Amniotic stem cell (primary cell): Measurements from ENCODE around the gene RARS2.
"Not testable (repeated sequence)": the region's sequence is repeated elsewhere in the genome, so short reads cannot be mapped to it uniquely, and the experiment has no call there.

ENCODE experiments used
- DNase-seq: peaks from one replicate; lab custom pipeline; 2025; lab: John Stamatoyannopoulos, UW

Gene RARS2, protein sequence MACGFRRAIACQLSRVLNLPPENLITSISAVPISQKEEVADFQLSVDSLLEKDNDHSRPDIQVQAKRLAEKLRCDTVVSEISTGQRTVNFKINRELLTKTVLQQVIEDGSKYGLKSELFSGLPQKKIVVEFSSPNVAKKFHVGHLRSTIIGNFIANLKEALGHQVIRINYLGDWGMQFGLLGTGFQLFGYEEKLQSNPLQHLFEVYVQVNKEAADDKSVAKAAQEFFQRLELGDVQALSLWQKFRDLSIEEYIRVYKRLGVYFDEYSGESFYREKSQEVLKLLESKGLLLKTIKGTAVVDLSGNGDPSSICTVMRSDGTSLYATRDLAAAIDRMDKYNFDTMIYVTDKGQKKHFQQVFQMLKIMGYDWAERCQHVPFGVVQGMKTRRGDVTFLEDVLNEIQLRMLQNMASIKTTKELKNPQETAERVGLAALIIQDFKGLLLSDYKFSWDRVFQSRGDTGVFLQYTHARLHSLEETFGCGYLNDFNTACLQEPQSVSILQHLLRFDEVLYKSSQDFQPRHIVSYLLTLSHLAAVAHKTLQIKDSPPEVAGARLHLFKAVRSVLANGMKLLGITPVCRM

DNA sequence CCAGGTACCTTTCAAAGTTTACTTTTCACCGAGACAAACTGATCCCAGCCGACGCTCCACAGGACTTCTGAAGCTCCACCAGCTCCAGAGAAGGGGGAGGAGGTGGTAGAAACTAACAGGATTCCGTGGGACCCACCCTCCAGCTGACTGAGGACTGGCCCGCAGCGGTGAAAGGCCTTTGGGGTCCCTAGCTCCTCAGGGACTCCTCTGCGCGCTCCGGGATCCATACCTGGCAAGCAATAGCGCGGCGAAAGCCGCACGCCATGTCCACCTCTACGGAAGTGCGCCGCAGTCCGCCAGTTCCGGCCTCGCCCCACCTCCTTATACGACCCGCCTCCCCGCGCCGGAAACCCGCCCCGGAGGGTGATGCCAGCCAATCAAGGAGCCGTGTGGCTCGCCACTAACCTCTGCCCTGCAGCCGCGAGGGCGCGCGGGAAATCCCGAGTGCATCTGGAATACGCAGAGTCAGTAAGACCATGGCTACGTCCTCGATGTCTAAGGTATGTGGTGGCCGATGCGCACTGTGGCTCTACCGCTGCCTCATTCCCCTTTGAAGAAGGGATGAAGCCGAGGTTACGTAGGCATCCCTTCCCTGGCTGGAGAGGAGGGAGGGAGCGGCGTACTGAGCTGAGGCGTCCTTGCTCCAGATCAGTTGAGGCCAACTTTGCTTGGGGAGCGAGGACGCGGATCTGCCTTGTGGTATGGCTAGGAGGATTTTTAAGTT is at the start of gene RARS2, which contains the start of gene ORC3:
RARS2 (minus strand) TSS at position 295 of the 724 bp plus-strand sequence; CDS start at position 265, 30 bp downstream.
ORC3 (plus strand) TSS at position 443 of the 724 bp plus-strand sequence; CDS start at position 477, 34 bp downstream.
- peak; percentile 96 for DNase-seq

DNA sequence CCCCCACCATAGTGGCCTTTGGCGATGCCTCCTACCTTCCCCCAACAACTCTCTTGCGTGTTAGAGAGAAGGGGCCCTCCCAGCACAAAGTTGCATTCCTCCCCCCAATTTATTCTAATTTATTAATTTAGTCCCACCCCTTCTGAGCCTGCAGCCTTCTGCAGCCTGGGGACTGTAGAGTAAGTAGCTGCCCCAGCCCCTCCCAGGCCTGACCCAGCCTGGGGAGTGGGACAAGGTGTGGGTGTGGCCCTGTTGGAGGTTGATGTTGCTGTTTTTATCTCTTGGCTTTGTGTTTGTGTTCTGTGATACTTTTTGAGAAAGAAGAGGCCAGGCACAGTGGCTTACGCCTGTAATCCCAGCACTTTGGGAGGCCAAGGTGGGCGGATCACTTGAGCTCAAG is 49.6 kb upstream of the RARS2 start:
- DNase-seq = no peak

DNA sequence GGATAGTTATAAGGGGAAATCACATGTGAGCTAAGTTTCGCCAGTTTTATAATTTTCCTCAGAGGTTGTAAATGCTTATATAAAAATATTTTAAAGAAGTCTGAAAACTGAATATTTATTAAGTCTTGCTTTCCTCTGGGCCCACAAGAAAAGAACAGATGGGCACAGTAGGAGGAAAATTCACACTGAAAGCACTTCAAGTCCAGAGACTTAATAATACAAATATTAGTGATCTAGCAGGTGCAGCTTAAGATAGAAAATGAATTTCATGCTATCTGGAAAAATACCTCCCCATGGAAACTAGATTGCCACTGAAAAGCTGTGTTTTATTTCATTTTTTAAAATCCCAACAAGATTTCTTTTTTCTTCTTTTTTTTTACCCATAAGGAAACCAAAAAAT is 47.3 kb upstream of the RARS2 start:
- no peak for DNase-seq

DNA sequence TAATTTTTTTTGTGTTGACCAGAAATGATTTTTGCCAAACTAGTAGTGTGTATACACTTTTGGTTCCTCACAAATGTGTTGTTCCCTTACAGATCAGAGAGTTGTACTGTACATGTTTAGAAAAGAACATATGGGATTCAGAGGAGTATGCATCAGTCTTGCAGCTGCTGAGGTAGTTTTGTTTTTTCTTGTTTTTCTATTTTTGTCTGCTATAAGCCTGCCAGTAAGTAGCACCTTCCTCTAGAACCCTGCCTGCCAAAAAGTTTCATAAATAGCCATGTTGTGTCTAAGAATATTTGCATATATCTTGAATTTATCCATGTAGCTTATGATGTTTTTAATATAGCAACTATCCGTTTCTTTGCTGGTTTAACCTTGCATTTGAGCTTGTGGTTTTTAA is 46.5 kb upstream of the RARS2 start:
- no peak for DNase-seq

DNA sequence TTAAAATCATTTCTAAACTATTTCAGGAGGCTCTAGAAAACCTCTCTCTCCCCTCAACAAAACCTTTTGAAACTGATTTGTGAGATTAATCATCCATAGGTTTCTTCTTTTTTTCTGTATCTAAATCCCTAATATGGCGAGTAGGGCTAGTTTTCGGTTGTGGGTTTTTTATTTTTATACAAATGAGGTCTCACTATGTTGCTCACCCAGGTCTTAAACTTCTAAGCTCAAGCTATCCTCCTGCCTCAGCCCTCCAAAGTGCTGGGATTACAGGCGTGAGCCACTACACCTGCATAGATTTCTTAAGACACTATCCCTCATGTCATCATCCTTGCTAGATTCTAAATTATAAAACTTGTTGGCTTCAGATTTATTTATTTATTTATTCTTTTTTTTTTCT is 44.1 kb upstream of the RARS2 start:
- DNase-seq = no peak

DNA sequence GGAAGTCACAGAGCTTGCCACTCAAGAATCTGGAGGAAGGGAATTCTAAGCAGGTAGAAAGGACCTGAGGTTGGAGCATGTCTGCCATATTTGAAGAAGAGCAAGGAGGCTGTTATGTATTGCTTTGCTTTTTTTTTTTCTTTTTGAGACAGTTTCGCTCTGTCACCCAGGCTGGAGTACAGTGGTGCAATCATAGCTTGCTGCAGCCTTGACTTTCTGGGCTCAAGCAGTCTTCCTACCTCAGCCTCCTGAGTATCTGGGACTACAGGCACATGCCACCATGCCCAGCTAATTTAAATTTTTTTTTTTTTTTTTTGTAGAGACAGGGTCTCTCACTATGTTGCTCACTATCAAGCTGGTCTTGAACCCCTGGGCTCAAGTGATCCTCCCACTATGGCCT is 41.0 kb upstream of the RARS2 start:
- no peak for DNase-seq

DNA sequence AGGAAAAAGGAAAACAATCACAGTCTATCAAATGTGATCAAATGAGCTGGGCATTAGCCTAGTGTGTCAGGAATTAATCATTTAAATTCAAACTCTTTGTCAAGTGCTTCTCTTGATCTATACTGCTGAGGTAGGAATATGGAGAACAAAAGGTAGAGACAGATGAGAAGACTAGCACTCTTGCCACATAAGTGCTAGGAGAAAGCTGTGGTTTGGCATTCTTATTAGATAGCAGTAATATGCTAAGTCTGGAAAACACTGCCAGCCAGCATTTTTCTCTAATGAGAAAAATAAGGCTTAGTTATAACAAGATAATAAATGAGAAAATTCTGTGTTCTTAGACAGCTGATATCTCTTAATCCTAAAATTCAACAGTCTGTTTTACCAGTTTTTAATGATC is 39.1 kb upstream of the RARS2 start:
- no peak for DNase-seq

DNA sequence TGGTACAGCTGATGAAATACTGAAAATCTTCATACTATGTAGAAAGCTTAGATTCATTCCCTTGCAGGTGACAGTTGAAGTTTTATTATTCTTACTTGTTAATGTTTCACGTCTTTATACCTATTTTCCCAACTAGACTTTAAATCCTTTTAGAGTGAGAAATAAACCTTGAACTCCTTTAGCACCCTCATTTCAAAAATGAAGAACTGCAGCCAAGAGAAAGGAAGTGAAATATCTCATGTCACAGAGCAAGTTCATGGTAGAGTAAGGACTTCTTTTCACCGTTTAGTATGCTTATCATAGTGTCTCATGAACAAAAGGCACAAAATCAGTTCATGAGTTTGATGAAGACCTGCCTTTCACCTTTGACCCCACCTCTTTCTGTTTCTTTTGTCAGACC is 38.6 kb upstream of the RARS2 start:
- DNase-seq = no peak

DNA sequence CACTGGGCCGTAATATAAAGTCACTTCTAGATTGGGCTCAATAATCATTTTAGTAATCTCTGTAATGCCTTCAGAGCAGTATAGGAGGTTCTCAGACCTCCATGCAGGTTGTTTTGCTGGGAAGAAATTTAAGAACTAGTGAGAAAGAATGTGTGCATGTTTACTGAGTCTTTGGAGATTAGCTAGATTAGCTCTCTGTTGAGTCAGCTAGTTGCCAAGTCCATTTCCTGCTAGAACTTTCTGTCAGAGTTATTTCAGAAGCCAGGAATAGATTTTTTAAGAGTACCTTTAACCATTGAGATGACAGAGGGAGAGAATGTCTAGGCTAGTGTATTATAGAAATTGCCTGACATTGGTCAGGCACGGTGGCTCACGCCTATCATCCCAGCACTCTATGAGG is 33.5 kb upstream of the RARS2 start:
- DNase-seq = no peak

DNA sequence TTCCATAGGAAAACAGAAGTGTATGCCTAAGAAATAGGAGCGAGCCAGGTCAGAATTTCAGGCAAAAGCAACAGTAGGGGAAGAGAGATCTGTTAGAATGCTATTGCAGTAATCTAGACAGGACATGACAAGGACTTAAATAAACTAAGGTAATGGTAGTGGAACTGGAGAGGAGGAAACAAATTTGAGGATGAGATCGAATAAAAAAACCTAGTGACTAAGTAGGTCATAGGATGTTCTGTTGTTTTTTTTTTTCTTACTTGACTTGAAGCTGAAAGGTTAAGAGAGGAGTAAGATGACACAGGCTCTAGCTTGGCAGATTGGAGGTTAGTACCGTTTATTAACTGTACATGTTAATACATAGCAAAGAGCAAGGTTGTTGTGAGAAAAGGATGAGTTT is 28.7 kb upstream of the RARS2 start:
- DNase-seq = no peak

DNA sequence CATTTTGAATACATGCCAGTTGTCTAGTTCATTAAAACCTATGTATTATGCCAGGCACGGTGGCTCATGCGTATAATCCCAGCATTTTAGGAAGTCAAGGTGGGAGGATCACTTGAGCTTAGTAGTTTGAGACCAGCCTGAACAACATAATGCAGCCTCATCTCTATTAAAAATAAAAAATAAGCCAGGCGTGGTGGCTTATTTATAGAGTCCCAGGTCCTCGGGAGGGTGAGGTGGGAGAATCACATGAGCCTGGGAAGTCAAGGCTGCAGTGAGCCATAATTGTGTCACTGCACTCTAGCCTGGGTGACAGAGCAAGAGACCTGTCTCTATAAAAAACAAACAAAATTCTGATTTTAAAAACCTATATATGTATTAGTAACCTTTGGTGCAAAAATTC is 27.6 kb upstream of the RARS2 start:
- DNase-seq = no peak

DNA sequence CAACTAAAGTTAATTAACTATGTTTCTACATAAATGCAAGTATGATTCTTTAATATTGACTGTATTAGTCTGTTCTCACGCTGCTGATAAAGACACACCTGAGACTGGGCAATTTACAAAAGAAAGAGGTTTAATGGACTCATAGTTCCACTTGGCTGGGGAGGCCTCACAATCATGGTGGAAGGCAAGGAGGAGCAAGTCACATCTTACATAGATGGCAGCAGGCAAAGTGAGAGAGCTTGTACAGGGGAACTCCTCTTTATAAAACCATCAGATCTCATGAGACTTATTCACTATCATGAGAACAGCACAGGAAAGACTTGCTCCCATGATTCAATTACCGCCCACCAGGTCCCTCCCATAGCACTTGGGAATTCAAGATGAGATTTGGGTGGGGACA is 23.2 kb upstream of the RARS2 start:
- not testable (repeated sequence) for DNase-seq

DNA sequence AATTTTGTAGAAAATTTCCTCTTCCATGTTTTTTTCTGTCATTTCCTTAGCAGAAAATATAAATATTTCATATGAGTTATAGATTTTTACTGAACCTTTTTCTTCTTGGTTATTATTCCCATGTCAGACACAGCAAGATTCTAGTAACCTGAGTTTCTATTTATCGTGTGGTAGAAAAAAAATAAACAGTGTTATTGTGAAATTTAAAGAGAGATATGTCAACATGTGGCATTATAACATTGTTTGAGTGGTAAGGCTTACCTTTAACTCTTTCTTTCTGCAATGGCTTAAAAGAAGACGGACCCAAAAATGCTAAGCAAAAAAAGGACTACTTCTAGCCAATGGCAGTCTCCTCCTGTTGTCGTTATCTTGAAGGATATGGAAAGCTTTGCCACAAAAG is 19.0 kb upstream of the RARS2 start:
- no peak for DNase-seq

DNA sequence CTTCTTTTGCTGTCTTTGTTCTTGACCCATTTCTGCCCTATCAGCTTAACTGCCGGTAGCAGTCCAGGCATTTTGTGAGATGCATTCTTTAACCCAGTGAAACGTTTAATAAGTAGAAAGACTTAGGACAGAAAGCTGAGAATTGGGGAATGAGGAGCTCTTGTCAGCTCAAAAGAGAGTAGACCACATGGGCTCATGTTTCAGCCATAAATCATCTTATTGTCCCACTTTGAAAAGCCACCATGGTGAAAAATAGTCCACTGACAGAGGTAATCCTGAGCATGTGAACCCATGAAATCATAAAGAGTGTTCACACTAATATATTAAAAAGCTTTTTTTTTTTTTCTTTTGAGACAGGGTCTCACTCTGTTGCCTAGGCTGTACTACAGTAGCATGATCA is 16.4 kb upstream of the RARS2 start:
- no peak for DNase-seq

DNA sequence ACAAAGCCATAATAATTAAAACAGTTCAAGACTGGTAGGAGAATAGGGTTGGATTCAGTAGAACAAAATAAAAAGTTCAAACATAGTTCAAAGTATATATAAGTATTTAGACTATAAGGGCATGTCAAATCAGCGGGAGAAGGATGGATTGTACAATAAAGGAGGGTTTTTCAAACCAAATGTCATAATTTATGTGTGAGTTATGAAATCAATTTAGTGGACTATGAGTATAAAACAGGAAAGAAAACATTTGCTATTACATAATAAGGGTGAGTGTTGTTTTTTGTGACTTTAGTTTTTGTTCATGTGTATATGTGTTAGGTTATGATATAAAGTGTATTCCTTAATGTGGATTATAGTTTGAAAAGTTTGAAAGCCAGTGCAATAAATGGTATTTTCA is 10.8 kb upstream of the RARS2 start:
- DNase-seq = no peak

DNA sequence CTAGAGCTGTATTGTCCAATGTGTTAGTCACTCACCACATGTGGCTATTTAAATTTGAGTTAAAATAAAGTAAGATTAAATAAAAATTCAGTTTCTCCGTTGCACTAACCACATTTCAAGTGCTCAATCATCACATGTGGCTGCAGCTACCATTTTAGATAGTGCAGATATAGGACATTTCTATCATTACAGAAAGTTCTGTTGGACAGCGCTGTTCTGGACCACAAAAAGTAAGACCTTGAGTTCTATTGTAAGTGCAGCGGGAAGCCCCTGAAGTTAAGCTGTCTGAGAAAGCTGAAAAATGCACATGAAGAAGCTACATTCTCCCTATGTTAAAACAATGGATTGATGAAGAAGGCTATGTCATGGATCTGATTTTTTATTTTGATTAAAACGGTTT is 1.2 kb upstream of the RARS2 start:
- DNase-seq = no peak

DNA sequence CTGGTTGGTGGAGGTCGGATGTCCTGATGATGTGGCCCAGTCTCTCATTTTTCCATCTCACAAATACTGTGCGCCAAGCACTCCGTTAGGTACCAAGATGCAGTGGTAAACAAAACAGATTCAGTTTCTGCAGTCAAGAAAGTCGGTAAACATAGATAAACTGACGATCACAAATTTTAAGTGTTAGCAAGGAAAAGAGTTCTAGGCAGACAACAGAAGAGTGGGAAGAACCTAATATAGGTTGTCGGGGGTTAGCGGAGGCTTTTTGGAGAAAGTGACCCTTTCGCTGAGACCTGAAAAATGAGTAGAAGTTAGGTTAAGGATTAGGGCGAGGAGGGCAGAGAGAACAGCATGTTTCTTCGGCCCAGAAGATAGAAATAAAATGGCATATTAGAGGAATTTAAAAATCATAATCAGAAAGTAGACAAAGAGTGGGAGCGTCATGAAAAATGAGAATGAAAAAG is 662 bp upstream of the RARS2 start:
- no peak for DNase-seq

DNA sequence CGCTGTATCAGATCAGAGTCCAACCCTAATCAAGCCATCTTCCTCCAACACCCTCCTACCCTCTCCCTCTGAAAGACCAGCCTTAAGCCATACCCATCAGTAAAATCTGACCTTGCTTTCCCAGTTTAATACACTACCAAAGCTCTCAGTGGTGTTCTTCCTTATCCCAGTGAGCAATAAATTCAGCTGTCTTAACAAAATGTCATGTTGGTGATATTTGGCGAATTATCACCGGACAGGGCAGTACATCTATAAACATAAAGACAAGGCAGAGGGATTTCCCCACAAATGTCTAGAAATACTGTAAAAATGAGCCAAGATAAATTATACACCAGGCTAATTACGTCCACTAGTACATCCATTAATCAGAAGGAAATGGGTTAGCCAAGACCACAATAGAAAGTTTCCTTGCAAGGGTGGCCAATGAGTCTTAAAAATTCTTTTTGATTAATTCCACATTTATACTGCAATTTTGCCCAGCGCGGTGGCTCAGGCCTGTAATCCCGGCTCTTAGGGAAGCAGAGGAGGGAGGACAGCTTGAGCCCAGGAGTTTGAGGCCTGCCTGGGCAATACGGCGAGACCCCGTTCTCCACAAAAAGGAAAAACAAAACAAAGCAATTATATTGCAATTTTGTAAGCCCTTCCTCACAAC is 905 bp downstream of the RARS2 start:
- no peak for DNase-seq

DNA sequence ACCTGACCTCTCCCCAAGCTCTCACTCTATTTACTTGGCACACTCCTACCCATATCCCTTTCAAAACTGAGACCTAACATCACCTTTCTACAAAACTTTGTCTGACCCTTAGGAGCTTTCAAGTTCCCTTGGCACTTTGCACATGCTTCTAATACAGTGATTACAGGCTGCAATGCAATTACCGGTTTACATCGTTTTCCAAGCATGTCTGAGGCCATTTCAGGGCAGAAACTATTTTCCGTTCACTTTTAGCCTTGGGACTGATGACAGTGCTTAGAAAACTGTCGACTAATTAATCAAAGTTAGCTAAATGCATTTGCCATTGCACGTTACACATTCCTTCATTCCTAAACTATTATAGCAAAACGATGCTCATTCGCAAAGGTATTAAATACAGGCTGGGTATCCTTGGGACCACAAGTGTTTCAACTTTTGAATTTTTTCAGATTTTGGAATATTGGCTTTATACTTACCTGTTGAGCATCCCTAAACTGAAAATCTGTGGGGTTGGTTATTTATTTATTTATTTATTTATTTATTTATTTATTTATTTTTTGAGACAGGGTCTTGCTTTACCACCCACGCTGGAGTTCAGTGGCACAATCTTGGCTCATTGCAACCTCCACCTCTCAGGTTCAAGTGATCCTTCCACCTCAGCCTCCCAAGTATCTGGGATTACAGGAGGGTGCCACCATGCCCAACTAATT is 3.3 kb downstream of the RARS2 start:
- no peak for DNase-seq

DNA sequence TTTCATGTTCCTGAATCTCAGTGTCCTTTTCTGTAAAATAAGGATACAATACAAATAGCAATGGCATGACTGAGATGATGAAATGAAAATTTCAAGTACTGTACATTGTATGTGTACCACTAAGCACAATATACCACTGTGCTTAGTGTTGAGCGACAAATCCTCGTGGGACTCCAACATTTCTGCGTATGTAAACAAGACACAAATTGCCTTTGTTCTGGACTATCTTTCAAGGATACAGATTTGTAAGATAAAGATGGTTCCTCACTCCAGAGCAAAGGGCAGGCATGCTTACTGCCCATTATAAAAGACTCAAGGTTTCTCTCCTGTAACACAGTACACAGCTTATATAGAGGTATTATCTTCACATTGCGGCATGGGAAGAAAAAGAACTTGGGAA is 6.0 kb downstream of the RARS2 start:
- no peak for DNase-seq

DNA sequence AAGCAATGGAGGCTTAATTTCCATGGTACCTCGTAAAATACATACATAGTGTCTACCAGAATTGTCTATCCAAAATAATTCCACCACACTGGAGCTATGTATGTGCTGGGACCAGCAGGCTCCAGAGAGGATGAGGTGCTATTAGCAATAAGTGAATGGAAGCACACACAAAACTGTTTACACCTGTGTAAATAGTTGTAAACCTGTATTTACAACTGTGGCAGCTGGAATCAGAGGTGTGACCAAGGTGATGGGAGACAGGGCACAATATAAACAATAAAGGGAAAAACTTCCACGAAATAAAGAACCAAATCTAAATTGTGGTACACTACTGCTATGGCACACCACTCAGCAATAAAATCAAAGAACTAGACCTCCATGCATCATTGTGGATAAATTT is 14.4 kb downstream of the RARS2 start:
- DNase-seq = no peak
